Uterus (tissue), 4 donors: ENCODE data around the gene VANGL1. TPM values are rescaled to one million over a fixed set of nuclear protein-coding genes. Genes with fewer than 3 reads are reported as not detected.

Experiments used
- DNase-seq, 2 donors: peaks; one replicate each; pipeline ENCODE4 v3.0.0-alpha.2; 2019 to 2020
- H3K27ac ChIP-seq, 2 donors: fragments of 200-600 bp; sonication (generic); 1 replicate in 1 of 2; 2 replicates in 1 of 2; pipeline ENCODE4 v1.5.1; 2016 to 2018
- H3K27me3 ChIP-seq, 2 donors: fragments of 200-600 bp; sonication (generic); one replicate each; pipeline ENCODE4 v1.5.1; 2018 to 2019; ENCODE audit warnings: control low read depth in 1 of 2
- H3K36me3 ChIP-seq, 2 donors: fragments of 200-600 bp; sonication (generic); one replicate each; pipeline ENCODE4 v1.5.1; 2019; ENCODE audit warnings: control low read depth in 1 of 2
- H3K4me1 ChIP-seq, 2 donors: fragments of 200-600 bp; sonication (generic); one replicate each; pipeline ENCODE4 v1.5.1; 2018 to 2019; ENCODE audit warnings: control low read depth in 1 of 2
- H3K4me3 ChIP-seq, 2 donors: fragments of 200-600 bp; sonication (generic); 1 replicate in 1 of 2; 2 replicates in 1 of 2; pipeline ENCODE4 v1.5.1; 2018 to 2019; ENCODE audit warnings: mild to moderate bottlenecking in 1 of 2
- H3K9me3 ChIP-seq, 2 donors: fragments of 200-600 bp; sonication (generic); one replicate each; pipeline ENCODE4 v1.5.1; 2019; ENCODE audit warnings: control low read depth in 1 of 2
- CTCF ChIP-seq, 4 experiments: fragments of 200-600 bp in 2 of 4; fragments of 450-650 bp in 2 of 4; sonication (generic) in 2 of 4; IDR thresholded peaks; one replicate each; pipeline ENCODE4 v1.5.1; 2016 to 2019; ENCODE audit warnings: antibody characterized with exemption in 4 of 4, mild to moderate bottlenecking in 2 of 4, moderate library complexity in 1 of 4
- POLR2A ChIP-seq, 2 donors: fragments of 450-650 bp; IDR thresholded peaks; one replicate each; pipeline ENCODE4 v1.6.1; 2016; ENCODE audit warnings: antibody characterized with exemption in 2 of 2, mild to moderate bottlenecking in 1 of 2, moderate library complexity in 1 of 2
- intact Hi-C: fragments of 100-400 bp; cut with DNase I; formaldehyde crosslinking; loops from one replicate; pipeline ENCODE4 v1.15.1; 2023; ENCODE audit warnings: low total_unique reads
- total RNA-seq, 4 donors: library from RNA; depleted of rRNA in 3 of 4; stranded (reverse); fragments of >200 nt in 3 of 4; gene quantifications; one replicate each; pipeline versions ENCODE4 v1.1.0 to v1.2.4, GENCODE V29; 2014 to 2023
- donor health status: DM: yes; HTN: yes; CAD: no.

Gene VANGL1
- total RNA-seq, 4 donors from 2014 or later, result 2.8 to 22.3 (median 11.9) TPM

- H3K36me3 ChIP-seq, result no peaks in the 10 kb centered on the region
- TF ChIP-seq CTCF (IDR thresholded peaks at IDR 0.05) (peak; percentile 25 to 57 (median 42)), POLR2A (IDR thresholded peaks at IDR 0.05) (no peak)
- no peaks in the 10 kb centered on the region for H3K4me1 ChIP-seq
- H3K9me3 ChIP-seq, result no peaks in the 10 kb centered on the region
- DNase-seq, result no peak
- H3K27me3 ChIP-seq, result no peaks in the 10 kb centered on the region
- intact Hi-C loops, result no loop called here
- no peak overlapping the region for H3K27ac ChIP-seq
- H3K4me3 ChIP-seq, result no peak overlapping the region
Observed at GRCh38 chr1:115706587-115707425, 65.0 kb downstream of the VANGL1 start.

GRCh38 chr1:115710859-115711624 lies 69.3 kb downstream of the VANGL1 start:
- H3K36me3 ChIP-seq, result no peaks in the 10 kb centered on the region
- no peaks in the 10 kb centered on the region for H3K27me3 ChIP-seq
- no peaks in the 10 kb centered on the region for H3K4me1 ChIP-seq
- TF ChIP-seq CTCF (IDR thresholded peaks at IDR 0.05) (no peak), POLR2A (IDR thresholded peaks at IDR 0.05) (no peak)
- H3K4me3 ChIP-seq, result no peak overlapping the region
- DNase-seq, result no peak
- no peak overlapping the region for H3K27ac ChIP-seq
- H3K9me3 ChIP-seq, result no peaks in the 10 kb centered on the region
- intact Hi-C loops, result loop anchor here (10.0 kb wide), 1 partner anchor 64 kb away; no protein-coding TSS in a partner anchor

GRCh38 chr1:115712911-115713609 lies 71.3 kb downstream of the VANGL1 start:
- intact Hi-C loops, result loop anchor here (10.0 kb wide), 1 partner anchor 62 kb away; no protein-coding TSS in a partner anchor
- Histone ChIP-seq H3K9me3 (no peaks in the 10 kb centered on the region), H3K27me3 (no peaks in the 10 kb centered on the region), H3K4me3 (no peak overlapping the region), H3K27ac (no peak overlapping the region), H3K36me3 (no peaks in the 10 kb centered on the region), H3K4me1 (no peaks in the 10 kb centered on the region)
- TF ChIP-seq POLR2A (IDR thresholded peaks at IDR 0.05) (no peak), CTCF (IDR thresholded peaks at IDR 0.05) (no peak)
- no peak for DNase-seq

- no peaks in the 10 kb centered on the region for H3K36me3 ChIP-seq
- H3K4me1 ChIP-seq, result no peaks in the 10 kb centered on the region
- intact Hi-C loops, result loop anchor here (10.0 kb wide), 1 partner anchor 61 kb away; no protein-coding TSS in a partner anchor
- TF ChIP-seq POLR2A (IDR thresholded peaks at IDR 0.05) (no peak), CTCF (IDR thresholded peaks at IDR 0.05) (no peak)
- DNase-seq, result no peak
- H3K9me3 ChIP-seq, result no peaks in the 10 kb centered on the region
- no peak overlapping the region for H3K4me3 ChIP-seq
- H3K27ac ChIP-seq, result no peak overlapping the region
- H3K27me3 ChIP-seq, result no peaks in the 10 kb centered on the region
Observed at GRCh38 chr1:115713906-115714305, 72.1 kb downstream of the VANGL1 start.
